NOMO-1 treated with DMSO at 0.1 percent for 48 hours (cell line): Measurements from ENCODE around the gene ZNF574.
A peak's percentile ranks its signal among the peaks of the same experiment; 100 is the strongest.
"Not testable (repeated sequence)": the region's sequence is repeated elsewhere in the genome, so short reads cannot be mapped to it uniquely, and the experiment has no call there.

Experiments
- DNase-seq: peaks from one replicate; lab custom pipeline; 2025; ENCODE audit not compliant: unreplicated experiment; lab: John Stamatoyannopoulos, UW

The ZNF574 gene

GRCh38 chr19:42075616-42076379, at the start of gene ZNF574:
TSS of gene ZNF574 (plus strand) at chr19:42076166. CDS start at chr19:42078607, 2,441 bp downstream.
- peak; percentile 100 for DNase-seq

- DNase-seq: no peak
Observed at GRCh38 chr19:42028304-42029216, 47.4 kb upstream of the ZNF574 start.

GRCh38 chr19:42030645-42031440, 45.1 kb upstream of the ZNF574 start:
- DNase-seq: no peak

GRCh38 chr19:42032431-42032830, 43.5 kb upstream of the ZNF574 start:
- no peak for DNase-seq

GRCh38 chr19:42033413-42033812, 42.6 kb upstream of the ZNF574 start:
- DNase-seq: no peak

GRCh38 chr19:42034640-42035391, 41.1 kb upstream of the ZNF574 start:
- peak; percentile 57 for DNase-seq

GRCh38 chr19:42037649-42038048, 38.3 kb upstream of the ZNF574 start:
- no peak for DNase-seq

GRCh38 chr19:42038666-42039065, 37.3 kb upstream of the ZNF574 start:
- DNase-seq: no peak

GRCh38 chr19:42040031-42040430, 35.9 kb upstream of the ZNF574 start:
- no peak for DNase-seq

GRCh38 chr19:42040491-42040890, 35.5 kb upstream of the ZNF574 start:
- not testable (repeated sequence) for DNase-seq

- DNase-seq: no peak
Observed at GRCh38 chr19:42042455-42043170, 33.4 kb upstream of the ZNF574 start.

GRCh38 chr19:42045575-42045974, 30.4 kb upstream of the ZNF574 start:
- DNase-seq: no peak

GRCh38 chr19:42048992-42049391, 27.0 kb upstream of the ZNF574 start:
- peak; percentile 5 for DNase-seq

- DNase-seq: no peak
Observed at GRCh38 chr19:42051166-42052115, 24.5 kb upstream of the ZNF574 start.

- no peak for DNase-seq
Observed at GRCh38 chr19:42052241-42052863, 23.6 kb upstream of the ZNF574 start.

- no peak for DNase-seq
Observed at GRCh38 chr19:42053037-42053935, 22.7 kb upstream of the ZNF574 start.

GRCh38 chr19:42054205-42054604, 21.8 kb upstream of the ZNF574 start:
- DNase-seq: no peak
